DOHH2 (cell line): Measurements from ENCODE around the gene TRAF5.

ENCODE experiments used
- H3F3A ChIP-seq: fragments of 200-600 bp; sonication (generic), shearing (Covaris generic); 2 replicates; pipeline ENCODE4 v1.6.0; 2016; ENCODE audit warnings: antibody characterized with exemption, mild to moderate bottlenecking; ENCODE audit not compliant: control insufficient read depth, insufficient read depth
- H3K27ac ChIP-seq: fragments of 200-600 bp; sonication (generic); 2 replicates; pipeline ENCODE4 v1.5.1; 2014; ENCODE audit warnings: low read depth, mild to moderate bottlenecking, low read length, moderate library complexity
- H3K27me3 ChIP-seq: fragments of 200-600 bp; sonication (generic); 2 replicates; pipeline ENCODE4 v1.6.1; 2014; ENCODE audit warnings: mild to moderate bottlenecking, low read length, mixed read lengths; ENCODE audit not compliant: control insufficient read depth
- H3K36me3 ChIP-seq: fragments of 200-600 bp; sonication (generic); 2 replicates; pipeline ENCODE4 v1.6.1; 2014; ENCODE audit warnings: mild to moderate bottlenecking, low read length, moderate library complexity, mixed read lengths; ENCODE audit not compliant: control insufficient read depth
- H3K4me1 ChIP-seq: fragments of 200-600 bp; sonication (generic); 2 replicates; pipeline ENCODE4 v1.6.1; 2014; ENCODE audit warnings: mild to moderate bottlenecking, low read length, mixed read lengths; ENCODE audit not compliant: control insufficient read depth
- H3K4me2 ChIP-seq: fragments of 200-600 bp; sonication (generic); 2 replicates; pipeline ENCODE4 v1.6.0; 2014; ENCODE audit warnings: mild to moderate bottlenecking, low read length, moderate library complexity
- H3K4me3 ChIP-seq: fragments of 200-600 bp; sonication (generic); 2 replicates; pipeline ENCODE4 v1.5.1; 2014; ENCODE audit warnings: mild to moderate bottlenecking, low read length, mixed read lengths
- H3K79me2 ChIP-seq: fragments of 200-600 bp; sonication (generic); 2 replicates; pipeline ENCODE4 v1.6.1; 2014; ENCODE audit warnings: mild to moderate bottlenecking, low read length, mixed read lengths; ENCODE audit not compliant: control insufficient read depth
- H3K9me2 ChIP-seq: fragments of 200-600 bp; sonication (generic); replicated peaks from 2 replicates; pipeline ENCODE4 v1.6.1; 2014; ENCODE audit warnings: mild to moderate bottlenecking, low read length, mixed read lengths; ENCODE audit not compliant: control insufficient read depth
- H3K9me3 ChIP-seq: fragments of 200-600 bp; sonication (generic); 2 replicates; pipeline ENCODE4 v1.6.1; 2014; ENCODE audit warnings: antibody characterized with exemption, low read length, mixed read lengths; ENCODE audit not compliant: control insufficient read depth, insufficient read depth
- H4K20me1 ChIP-seq: fragments of 200-600 bp; sonication (generic); 2 replicates; pipeline ENCODE4 v1.6.0; 2014; ENCODE audit warnings: low read depth, mild to moderate bottlenecking, antibody characterized with exemption, low read length, moderate library complexity; ENCODE audit not compliant: control insufficient read depth, insufficient read depth
- CTCF ChIP-seq: fragments of 200-600 bp; sonication (generic); IDR thresholded peaks from one replicate; pipeline ENCODE4 v1.5.1; 2014; ENCODE audit warnings: antibody characterized with exemption, mild to moderate bottlenecking, low read depth, low read length; ENCODE audit not compliant: poor library complexity, severe bottlenecking
- EZH2phosphoT487 ChIP-seq: fragments of 200-600 bp; sonication (generic); IDR thresholded peaks from 2 replicates; pipeline ENCODE4 v1.6.1; 2017; ENCODE audit warnings: borderline replicate concordance, mild to moderate bottlenecking, antibody characterized with exemption, low read length, moderate library complexity, mixed read lengths

Gene TRAF5

DNA sequence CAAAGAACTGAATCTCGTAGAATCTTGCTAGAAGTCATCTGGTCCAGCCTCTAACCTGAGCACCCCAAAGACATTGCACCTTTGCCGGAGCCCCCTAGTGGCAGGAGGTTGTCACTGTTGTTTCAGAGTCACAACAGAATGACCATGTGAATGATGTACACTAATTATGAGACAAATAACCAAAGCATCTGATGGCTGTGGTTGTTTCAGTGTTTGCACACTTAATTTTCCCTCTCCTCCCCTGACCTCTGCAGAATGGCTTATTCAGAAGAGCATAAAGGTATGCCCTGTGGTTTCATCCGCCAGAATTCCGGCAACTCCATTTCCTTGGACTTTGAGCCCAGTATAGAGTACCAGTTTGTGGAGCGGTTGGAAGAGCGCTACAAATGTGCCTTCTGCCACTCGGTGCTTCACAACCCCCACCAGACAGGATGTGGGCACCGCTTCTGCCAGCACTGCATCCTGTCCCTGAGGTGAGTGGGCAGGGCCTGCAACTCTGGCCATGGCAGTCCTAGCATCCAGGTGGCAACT lies 26.4 kb downstream of the TRAF5 start:
- H3K9me3 ChIP-seq, result 0 out of 2 replicates have a peak, but pooled peaks cover 4% of the 10 kb centered on the region
- peak; percentile 95 for TF ChIP-seq CTCF
- TF ChIP-seq EZH2phosphoT487, result no peak
- no peaks in the 10 kb centered on the region for H3F3A ChIP-seq
- peaks cover 17% of the 10 kb centered on the region for H3K4me1 ChIP-seq
- H3K4me3 ChIP-seq, result peak overlapping the region; percentile 5; the same call in 1 of the 2 replicates
- H3K36me3 ChIP-seq, result peaks cover 48% of the 10 kb centered on the region
- no peak overlapping the region for H3K27ac ChIP-seq
- H4K20me1 ChIP-seq, result peaks cover 7% of the 10 kb centered on the region; the same call in 1 of the 2 replicates
- H3K79me2 ChIP-seq, result peaks cover 57% of the 10 kb centered on the region
- H3K4me2 ChIP-seq, result peak overlapping the region; percentile 27
- no peaks in the 10 kb centered on the region for H3K9me2 ChIP-seq
- H3K27me3 ChIP-seq, result no peaks in the 10 kb centered on the region

DNA sequence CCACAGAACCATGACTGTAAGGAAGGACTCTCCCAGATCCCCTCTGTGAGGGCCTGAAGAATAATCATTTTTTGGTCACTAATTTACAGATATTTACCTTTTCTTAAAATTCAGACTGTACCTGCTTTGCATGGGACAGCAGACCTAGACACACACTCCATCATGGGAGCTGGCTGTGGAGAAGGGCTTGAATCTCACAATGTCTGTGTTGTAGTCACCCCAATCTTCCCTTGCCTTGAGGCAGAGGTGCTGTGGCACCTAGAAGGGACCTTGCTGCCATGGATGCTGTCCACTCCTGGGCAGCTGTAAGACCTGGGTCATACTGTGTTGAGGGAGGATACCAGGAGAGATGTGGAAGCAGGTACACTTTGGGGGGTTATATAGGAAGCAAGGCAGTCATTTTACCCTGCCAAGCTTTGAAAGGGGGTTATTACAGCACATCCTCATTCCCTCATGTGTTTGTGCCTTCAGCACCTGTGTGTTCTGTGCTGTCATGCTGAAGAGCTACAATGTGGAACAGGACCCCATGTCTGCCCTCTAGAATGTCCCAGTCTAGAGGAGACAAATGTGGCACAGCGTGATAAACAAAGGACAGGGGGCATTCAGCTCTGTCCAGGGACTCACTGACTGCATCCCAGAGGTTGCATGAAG lies 27.1 kb downstream of the TRAF5 start:
- Histone ChIP-seq H3K4me1 (peaks cover 17% of the 10 kb centered on the region), H3K9me2 (no peaks in the 10 kb centered on the region), H3K27me3 (no peaks in the 10 kb centered on the region), H4K20me1 (peaks cover 7% of the 10 kb centered on the region; the same call in 1 of the 2 replicates), H3K36me3 (peaks cover 48% of the 10 kb centered on the region), H3K9me3 (0 out of 2 replicates have a peak, but pooled peaks cover 4% of the 10 kb centered on the region), H3K4me3 (no peak overlapping the region; the same call in 1 of the 2 replicates), H3F3A (no peaks in the 10 kb centered on the region), H3K27ac (no peak overlapping the region), H3K4me2 (peak overlapping the region; percentile 27; the same call in 1 of the 2 replicates), H3K79me2 (peaks cover 52% of the 10 kb centered on the region)
- TF ChIP-seq CTCF (no peak), EZH2phosphoT487 (no peak)

DNA sequence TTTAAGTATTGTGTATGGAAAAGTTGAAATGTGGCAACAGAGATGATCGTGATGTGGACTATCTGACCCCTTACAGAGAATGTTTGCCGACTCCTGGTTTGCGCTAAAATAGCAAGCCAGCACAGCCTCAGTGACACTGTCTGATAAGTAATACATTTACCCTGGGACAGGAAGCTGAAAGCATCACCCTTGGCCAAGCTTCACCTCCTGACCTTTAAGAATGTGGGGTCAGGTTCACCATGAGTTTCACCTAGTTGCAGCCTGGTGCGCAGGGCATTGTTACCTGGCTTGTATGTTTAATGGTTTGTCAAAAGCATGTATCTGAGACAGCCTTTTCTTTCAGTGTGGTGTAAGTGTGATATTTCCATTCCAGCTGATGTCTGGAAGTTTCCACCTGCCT lies 29.2 kb downstream of the TRAF5 start:
- no peaks in the 10 kb centered on the region for H3K9me2 ChIP-seq
- peaks cover 66% of the 10 kb centered on the region for H3K36me3 ChIP-seq
- TF ChIP-seq EZH2phosphoT487 (no peak), CTCF (no peak)
- H3K4me3 ChIP-seq, result no peak overlapping the region
- H3K4me2 ChIP-seq, result no peak overlapping the region
- H3F3A ChIP-seq, result no peaks in the 10 kb centered on the region
- H3K9me3 ChIP-seq, result 0 out of 2 replicates have a peak, but pooled peaks cover 4% of the 10 kb centered on the region
- H3K4me1 ChIP-seq, result peaks cover 17% of the 10 kb centered on the region
- peaks cover 32% of the 10 kb centered on the region for H3K79me2 ChIP-seq
- no peak overlapping the region for H3K27ac ChIP-seq
- no peaks in the 10 kb centered on the region for H3K27me3 ChIP-seq
- peaks cover 7% of the 10 kb centered on the region; the same call in 1 of the 2 replicates for H4K20me1 ChIP-seq
